Astrocyte (in vitro differentiated cells and primary cell): ENCODE data around the gene ANGPTL4. TPM values are rescaled to one million over a fixed set of nuclear protein-coding genes. Genes with fewer than 3 reads are reported as not detected.

ENCODE experiments used
- DNase-seq: peaks from one replicate; pipeline ENCODE4 v3.0.0-alpha.2; 2010; ENCODE audit warnings: low read depth
- FAIRE-seq: peaks from 2 replicates; lab custom pipeline; 2011; peaks lifted over from hg19 to GRCh38; lab: Jason Lieb, UNC
- H2AFZ ChIP-seq: 2 replicates; pipeline ENCODE4 v1.6.0; 2012; ENCODE audit warnings: low read depth, low read length, inconsistent platforms
- H3K27ac ChIP-seq: 2 replicates; pipeline ENCODE4 v1.5.1; 2011; ENCODE audit warnings: low read depth, low read length, inconsistent platforms
- H3K27me3 ChIP-seq: 2 replicates; pipeline ENCODE4 v1.6.0; 2011; ENCODE audit warnings: low read length, inconsistent platforms; ENCODE audit not compliant: insufficient read depth
- H3K36me3 ChIP-seq: 2 replicates; pipeline ENCODE4 v1.5.1; 2011; ENCODE audit warnings: low read length, inconsistent platforms; ENCODE audit not compliant: insufficient read depth
- H3K4me1 ChIP-seq: 2 replicates; pipeline ENCODE4 v1.5.1; 2011; ENCODE audit warnings: low read length, inconsistent platforms; ENCODE audit not compliant: insufficient read depth
- H3K4me2 ChIP-seq: 2 replicates; pipeline ENCODE4 v1.6.0; 2012; ENCODE audit warnings: low read length, inconsistent platforms
- H3K4me3 ChIP-seq: 2 replicates; pipeline ENCODE4 v1.5.1; 2011; ENCODE audit warnings: low read depth, mild to moderate bottlenecking, low read length, inconsistent platforms; ENCODE audit not compliant: insufficient read depth
- H3K79me2 ChIP-seq: 2 replicates; pipeline ENCODE4 v1.6.0; 2012; ENCODE audit warnings: mild to moderate bottlenecking, low read length, inconsistent platforms; ENCODE audit not compliant: insufficient read depth
- H3K9ac ChIP-seq: 2 replicates; pipeline ENCODE4 v1.6.0; 2012; ENCODE audit warnings: mild to moderate bottlenecking, low read length, inconsistent platforms
- H3K9me3 ChIP-seq: 2 replicates; pipeline ENCODE4 v1.5.1; 2012; ENCODE audit warnings: low read depth, mild to moderate bottlenecking, low read length, inconsistent platforms; ENCODE audit not compliant: insufficient read depth
- H4K20me1 ChIP-seq: 2 replicates; pipeline ENCODE4 v1.6.0; 2012; ENCODE audit warnings: low read length, inconsistent platforms; ENCODE audit not compliant: insufficient read depth
- H3K27ac Mint-ChIP-seq: one replicate; pipeline ENCODE4 v1.8.0; 2021; ENCODE audit warnings: mild to moderate bottlenecking, mixed read lengths; ENCODE audit not compliant: unreplicated experiment
- H3K27me3 Mint-ChIP-seq: one replicate; pipeline ENCODE4 v1.8.0; 2021; ENCODE audit warnings: low read depth, mixed read lengths; ENCODE audit not compliant: unreplicated experiment
- H3K36me3 Mint-ChIP-seq: one replicate; pipeline ENCODE4 v1.8.0; 2021; ENCODE audit warnings: low read depth, mixed read lengths; ENCODE audit not compliant: unreplicated experiment
- H3K4me1 Mint-ChIP-seq: one replicate; pipeline ENCODE4 v1.8.0; 2021; ENCODE audit warnings: low read depth, mixed read lengths; ENCODE audit not compliant: unreplicated experiment
- H3K4me3 Mint-ChIP-seq: one replicate; pipeline ENCODE4 v1.8.0; 2021; ENCODE audit warnings: mild to moderate bottlenecking, moderate library complexity, mixed read lengths; ENCODE audit not compliant: unreplicated experiment
- H3K9me3 Mint-ChIP-seq: one replicate; pipeline ENCODE4 v1.8.0; 2021; ENCODE audit warnings: mild to moderate bottlenecking, mixed read lengths; ENCODE audit not compliant: unreplicated experiment
- CTCF ChIP-seq: IDR thresholded peaks from 2 replicates; pipeline ENCODE4 v1.5.1; 2011; ENCODE audit warnings: low read depth, mild to moderate bottlenecking, inconsistent platforms, low read length, moderate library complexity; ENCODE audit not compliant: insufficient read depth
- EZH2 ChIP-seq: IDR thresholded peaks from 2 replicates; pipeline ENCODE4 v1.6.1; 2012; ENCODE audit warnings: mild to moderate bottlenecking, low read length, inconsistent platforms; ENCODE audit not compliant: insufficient read depth
- total RNA-seq: library from RNA; stranded (reverse); gene quantifications from 2 replicates; pipeline ENCODE4 v1.2.1, GENCODE V29; 2021

ANGPTL4 gene
- total RNA-seq, 1 donor from 2014 or later = 115 TPM

DNA sequence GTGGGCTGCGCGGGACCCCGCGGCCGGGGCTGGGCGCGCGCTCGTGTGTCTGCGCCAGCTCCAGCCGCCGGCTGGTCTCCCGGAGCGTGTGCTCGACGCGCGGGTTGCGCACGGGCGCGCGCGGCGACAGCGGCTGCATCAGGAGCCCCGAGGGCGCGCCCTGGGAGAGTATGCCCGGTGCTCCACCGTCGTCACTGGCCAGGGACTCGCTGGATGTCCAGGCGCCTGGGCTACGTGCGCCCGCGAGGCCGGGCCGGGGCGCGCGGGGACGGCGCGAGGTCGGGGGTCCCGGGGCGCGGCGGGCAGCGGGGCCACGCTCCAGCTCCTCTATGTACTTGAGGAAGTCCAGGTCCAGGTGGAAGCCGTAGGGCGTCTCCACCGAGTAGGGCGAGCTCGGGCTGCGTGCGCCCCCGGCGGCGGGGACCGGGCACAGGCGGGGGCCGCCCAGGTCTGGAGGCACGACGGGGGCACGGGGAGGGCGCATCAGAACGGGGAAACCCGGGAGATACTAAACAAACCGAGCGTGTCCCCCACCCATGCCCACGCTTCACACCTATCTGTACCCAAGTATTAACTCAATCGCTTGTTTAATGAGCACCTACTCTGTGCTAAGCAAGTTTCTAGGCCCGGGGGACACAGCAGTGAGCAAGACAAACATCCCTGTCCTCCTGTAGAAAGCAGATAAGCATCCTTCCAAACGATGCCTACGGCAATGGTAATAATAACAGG, 28.4 kb upstream of the ANGPTL4 start:
- H3K27me3 ChIP-seq = peaks cover 28% of the 10 kb centered on the region
- DNase-seq (no peak), FAIRE-seq (no peak)
- no peaks in the 10 kb centered on the region for H3K79me2 ChIP-seq
- no peak overlapping the region for H3K27ac Mint-ChIP-seq
- H3K4me3 ChIP-seq = no peak overlapping the region
- peak overlapping the region; percentile 8 for H3K4me3 Mint-ChIP-seq
- H3K36me3 Mint-ChIP-seq = peaks cover 1% of the 10 kb centered on the region
- H4K20me1 ChIP-seq = peaks cover 3% of the 10 kb centered on the region
- no peaks in the 10 kb centered on the region for H3K9me3 Mint-ChIP-seq
- H3K36me3 ChIP-seq = no peaks in the 10 kb centered on the region
- peak overlapping the region; percentile 34 for H2AFZ ChIP-seq
- H3K4me1 ChIP-seq = no peaks in the 10 kb centered on the region
- H3K9me3 ChIP-seq = no peaks in the 10 kb centered on the region
- H3K27ac ChIP-seq = no peak overlapping the region
- no peak overlapping the region for H3K9ac ChIP-seq
- H3K4me2 ChIP-seq = peak overlapping the region; percentile 76
- H3K4me1 Mint-ChIP-seq = no peaks in the 10 kb centered on the region
- TF ChIP-seq EZH2 (no peak), CTCF (no peak)
- peaks cover 37% of the 10 kb centered on the region for H3K27me3 Mint-ChIP-seq

DNA sequence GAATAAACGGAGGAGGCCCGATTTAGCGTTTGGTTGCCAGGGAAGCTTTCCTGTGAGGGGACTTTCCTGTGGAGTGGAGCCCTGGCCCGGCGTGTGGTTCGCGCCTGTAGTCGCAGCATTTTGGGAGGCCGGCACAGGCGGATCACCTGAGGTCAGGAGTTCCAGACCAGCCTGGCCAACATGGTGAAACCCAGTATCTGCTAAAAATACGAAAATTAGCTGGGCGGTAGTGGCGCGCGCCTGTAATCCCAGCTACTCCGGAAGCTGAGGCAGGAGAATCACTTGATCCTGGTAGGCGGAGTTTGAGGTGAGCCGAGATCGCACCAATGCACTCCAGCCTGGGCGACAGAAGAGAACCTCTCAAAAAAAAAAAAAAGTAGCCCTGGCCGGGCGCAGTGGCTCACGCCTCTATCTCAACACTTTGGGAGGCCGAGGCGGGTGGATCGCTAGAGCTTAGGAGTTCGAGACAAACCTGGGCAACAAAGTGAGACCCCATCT, 27.8 kb upstream of the ANGPTL4 start:
- Histone ChIP-seq H3K4me1 (no peaks in the 10 kb centered on the region), H3K27ac (no peak overlapping the region), H4K20me1 (peaks cover 3% of the 10 kb centered on the region), H3K4me3 (no peak overlapping the region), H3K4me2 (no peak overlapping the region), H2AFZ (no peak overlapping the region), H3K36me3 (no peaks in the 10 kb centered on the region), H3K27me3 (peaks cover 28% of the 10 kb centered on the region), H3K9me3 (no peaks in the 10 kb centered on the region), H3K79me2 (no peaks in the 10 kb centered on the region), H3K9ac (no peak overlapping the region)
- Mint-ChIP-seq H3K4me1 (no peaks in the 10 kb centered on the region), H3K4me3 (peak overlapping the region; percentile 8), H3K9me3 (no peaks in the 10 kb centered on the region), H3K27me3 (peaks cover 41% of the 10 kb centered on the region), H3K27ac (no peak overlapping the region), H3K36me3 (peaks cover 3% of the 10 kb centered on the region)
- FAIRE-seq (no peak), DNase-seq (no peak)
- no peak for TF ChIP-seq EZH2
- TF ChIP-seq CTCF = no peak

GRCh38 chr19:8336660-8337059, 27.3 kb upstream of the ANGPTL4 start:
- TF ChIP-seq EZH2 (no peak), CTCF (no peak)
- H2AFZ ChIP-seq = no peak overlapping the region
- FAIRE-seq = no peak
- H4K20me1 ChIP-seq = peaks cover 3% of the 10 kb centered on the region
- Mint-ChIP-seq H3K27ac (no peak overlapping the region), H3K4me3 (no peak overlapping the region), H3K9me3 (no peaks in the 10 kb centered on the region), H3K36me3 (peaks cover 3% of the 10 kb centered on the region), H3K27me3 (peaks cover 38% of the 10 kb centered on the region), H3K4me1 (no peaks in the 10 kb centered on the region)
- no peak overlapping the region for H3K4me3 ChIP-seq
- H3K27ac ChIP-seq = no peak overlapping the region
- H3K79me2 ChIP-seq = no peaks in the 10 kb centered on the region
- no peaks in the 10 kb centered on the region for H3K9me3 ChIP-seq
- no peaks in the 10 kb centered on the region for H3K4me1 ChIP-seq
- peaks cover 29% of the 10 kb centered on the region for H3K27me3 ChIP-seq
- no peak for DNase-seq
- H3K36me3 ChIP-seq = no peaks in the 10 kb centered on the region
- no peak overlapping the region for H3K9ac ChIP-seq
- no peak overlapping the region for H3K4me2 ChIP-seq
